Kidney (tissue), 14 donors: Measurements from ENCODE around the gene ZNF846. TPM values are rescaled to one million over a fixed set of nuclear protein-coding genes. Genes with fewer than 3 reads are reported as not detected.
A peak's percentile ranks its signal among the peaks of the same experiment; 100 is the strongest.
"Not testable (repeated sequence)": the region's sequence is repeated elsewhere in the genome, so short reads cannot be mapped to it uniquely, and the experiment has no call there.

Experiments
- DNase-seq, 5 donors: peaks; one replicate each; pipeline ENCODE4 v3.0.0-alpha.2; 2013 to 2020
- FAIRE-seq: peaks from 2 replicates; lab custom pipeline; 2012; peaks lifted over from hg19 to GRCh38; lab: Jason Lieb, UNC
- H3K27ac ChIP-seq, 2 donors: one replicate each; pipeline ENCODE4 v1.7.0; 2013; ENCODE audit warnings: low read depth in 2 of 2, low read length in 2 of 2, inconsistent platforms in 1 of 2
- H3K27me3 ChIP-seq: one replicate; pipeline ENCODE4 v1.7.1; 2013; ENCODE audit warnings: low read length, inconsistent platforms; ENCODE audit not compliant: control insufficient read depth, insufficient read depth
- H3K36me3 ChIP-seq, 3 donors: one replicate each; pipeline versions ENCODE4 v1.7.0 to v1.7.1; 2013; ENCODE audit warnings: low read length in 3 of 3, control low read depth in 1 of 3, inconsistent platforms in 1 of 3; ENCODE audit not compliant: insufficient read depth in 3 of 3, control insufficient read depth in 2 of 3
- H3K4me1 ChIP-seq, 3 donors: one replicate each; pipeline versions ENCODE4 v1.7.0 to v1.7.1; 2013; ENCODE audit warnings: low read length in 3 of 3, inconsistent platforms in 1 of 3, low read depth in 1 of 3; ENCODE audit not compliant: control insufficient read depth in 2 of 3, insufficient read depth in 2 of 3
- H3K4me3 ChIP-seq, 3 donors: one replicate each; pipeline versions ENCODE4 v1.7.0 to v1.8.1; 2013; ENCODE audit warnings: low read length in 3 of 3, control low read depth in 1 of 3, inconsistent platforms in 1 of 3
- H3K9ac ChIP-seq, 3 donors: one replicate each; pipeline versions ENCODE4 v1.7.0 to v1.7.1; 2013; ENCODE audit warnings: low read length in 3 of 3, control low read depth in 1 of 3, inconsistent platforms in 1 of 3
- H3K9me3 ChIP-seq, 3 donors: one replicate each; pipeline versions ENCODE4 v1.7.0 to v1.7.1; 2013; ENCODE audit warnings: low read length in 3 of 3, control low read depth in 1 of 3, inconsistent platforms in 1 of 3; ENCODE audit not compliant: control insufficient read depth in 2 of 3, insufficient read depth in 1 of 3
- CTCF ChIP-seq: IDR thresholded peaks from 3 replicates; pipeline ENCODE4 v1.5.1; 2012; ENCODE audit warnings: mild to moderate bottlenecking, moderate library complexity, borderline replicate concordance; ENCODE audit not compliant: insufficient read depth; ENCODE audit errors: extremely low read depth
- intact Hi-C: fragments of 100-400 bp; cut with DNase I; formaldehyde crosslinking; loops from one replicate; pipeline ENCODE4 v1.11.1; 2022
- polyA plus RNA-seq: library from polyadenylated mRNA; stranded (reverse); fragments of 350-450 nt; fragmentation: Illumina TruSeq; extraction: RNeasy Lipid Tissue Mini Kit (QIAGEN cat#74804); gene quantifications from one replicate; pipeline ENCODE4 v1.2.3, GENCODE V29; 2014; ENCODE audit warnings: low read depth, low replicate concordance; ENCODE audit not compliant: insufficient read depth
- total RNA-seq: library from RNA; stranded (reverse); fragmentation: NEBNext Ultra II Directional; extraction: Animal tissue kit (Norgen Biotek cat#: 25700); gene quantifications from one replicate; pipeline ENCODE4 v1.2.1, GENCODE V29; 2021
- donor health status: control.
- donor health status: control.
- donor health status: control.
- donor health status: control.
- donor health status: control.
- donor health status: DM: yes; HTN: yes; CAD: no.
- donor health status: Normal renal cell carcinoma (clear cell type).

The ZNF846 gene
- total and polyA plus RNA-seq, 2 donors from 2014 or later = 5.8 to 17.7 TPM

- H3K27ac ChIP-seq = peak overlapping the region; percentile 91 to 97
- intact Hi-C loops = no loop called here
- no peaks in the 10 kb centered on the region for H3K27me3 ChIP-seq
- no peak for TF ChIP-seq CTCF
- no peaks in the 10 kb centered on the region for H3K36me3 ChIP-seq
- peak overlapping the region; percentile 54 to 81 (median 68) for H3K4me3 ChIP-seq
- H3K9me3 ChIP-seq = no peaks in the 10 kb centered on the region
- DNase-seq (peak in 2 of 5 donors; percentile 74 to 90), FAIRE-seq (no peak)
- H3K9ac ChIP-seq = peak overlapping the region; percentile 4 to 70 (median 62)
- peaks cover 0 to 2% (median 0%) of the 10 kb centered on the region in 3 donors for H3K4me1 ChIP-seq
Observed at GRCh38 chr19:9793071-9793591, 24.6 kb upstream of the ZNF846 start.

- Histone ChIP-seq H3K27ac (peak overlapping the region; percentile 97), H3K27me3 (no peaks in the 10 kb centered on the region), H3K4me3 (peak overlapping the region; percentile 54 to 81 (median 68)), H3K36me3 (no peaks in the 10 kb centered on the region), H3K9me3 (no peaks in the 10 kb centered on the region), H3K4me1 (peaks cover 0 to 2% (median 0%) of the 10 kb centered on the region in 3 donors), H3K9ac (peak overlapping the region; percentile 4 to 80 (median 62))
- TF ChIP-seq CTCF = no peak
- intact Hi-C loops = no loop called here
- DNase-seq (peak; percentile 98 to 100 (median 98)), FAIRE-seq (no peak)
Observed at GRCh38 chr19:9792206-9793070, 23.9 kb upstream of the ZNF846 start.

- Histone ChIP-seq H3K36me3 (no peaks in the 10 kb centered on the region), H3K9me3 (no peaks in the 10 kb centered on the region), H3K9ac (peak overlapping the region; percentile 41 to 80 (median 62)), H3K4me1 (peaks cover 0 to 2% (median 0%) of the 10 kb centered on the region in 3 donors), H3K27me3 (no peaks in the 10 kb centered on the region), H3K27ac (peak overlapping the region; percentile 97), H3K4me3 (peak overlapping the region; percentile 71 to 81 (median 76))
- DNase-seq = peak in 4 of 5 donors; percentile 97 to 99 (median 98)
- no peak for TF ChIP-seq CTCF
- intact Hi-C loops = no loop called here
- FAIRE-seq = no peak
Observed at GRCh38 chr19:9791552-9792205, 23.1 kb upstream of the ZNF846 start.

GRCh38 chr19:9791073-9791367 is 22.5 kb upstream of the ZNF846 start:
- peak overlapping the region in 1 of 2 donors; percentile 82 for H3K27ac ChIP-seq
- intact Hi-C loops, H3K4me1 ChIP-seq, H3K36me3 ChIP-seq, H3K9me3 ChIP-seq, FAIRE-seq, H3K27me3 ChIP-seq, H3K9ac ChIP-seq: not testable (repeated sequence)
- H3K4me3 ChIP-seq = peak overlapping the region; percentile 67 to 76 (median 71)
- DNase-seq = peak in 2 of 5 donors; percentile 46 to 47

- not testable (repeated sequence) for H3K4me1 ChIP-seq, H3K27me3 ChIP-seq, H3K9ac ChIP-seq, FAIRE-seq, H3K4me3 ChIP-seq, H3K36me3 ChIP-seq, H3K9me3 ChIP-seq, H3K27ac ChIP-seq
- DNase-seq = peak in 1 of 5 donors; percentile 49
- intact Hi-C loops = loop anchor here (10.0 kb wide), 1 partner anchor 165 kb away; the partner anchor contains the start of gene ZNF561
Observed at GRCh38 chr19:9789579-9789978, 21.0 kb upstream of the ZNF846 start.
